IMR-90 (cell line): ENCODE results near the gene PMAIP1. TPM values are rescaled to one million over a fixed set of nuclear protein-coding genes. Genes with fewer than 3 reads are reported as not detected.

ENCODE experiments used
- ATAC-seq: fragments of 200-7000 bp; cut with Tn5 transposase; 2 replicates; pipeline ENCODE4 v1.9.1; 2020; ENCODE audit warnings: low read depth, mild to moderate bottlenecking, moderate library complexity
- BruUV-seq: library from RNA; stranded (reverse); fragments of 400-500 nt; replicated peaks from 2 replicates; lab custom pipeline; 2021; lab: Mats Ljungman, UMichigan
- CTCF ChIA-PET: fragments of 300-600 bp; formaldehyde crosslinking; extraction: SDS; loops from one replicate; lab custom pipeline; 2021; ENCODE audit warnings: antibody characterized with exemption; lab: Yijun Ruan, JAX
- POLR2A ChIA-PET: fragments of 300-600 bp; sonication (Branson Sonifier 250); formaldehyde crosslinking; loops from one replicate; lab custom pipeline; 2022; ENCODE audit warnings: antibody characterized with exemption; ENCODE audit not compliant: unreplicated experiment; lab: Charles Lee
- DNase-seq: peaks from one replicate; pipeline ENCODE4 v3.0.0; 2013
- H2AFZ ChIP-seq: replicated peaks from 2 replicates; pipeline ENCODE3; 2013; ENCODE audit warnings: low read length, mild to moderate bottlenecking; ENCODE audit not compliant: poor library complexity
- H2AK5ac ChIP-seq: 2 replicates; pipeline ENCODE4 v1.6.1; 2013; ENCODE audit warnings: low read depth, low read length, inconsistent platforms
- H2AK9ac ChIP-seq: replicated peaks from 2 replicates; pipeline ENCODE3; 2013; ENCODE audit warnings: mild to moderate bottlenecking, low read depth, low read length, moderate library complexity; ENCODE audit not compliant: poor library complexity
- H2BK120ac ChIP-seq: 2 replicates; pipeline ENCODE4 v1.6.1; 2013; ENCODE audit warnings: low read depth, low read length, inconsistent platforms
- H2BK15ac ChIP-seq: 3 replicates; pipeline ENCODE4 v1.6.1; 2013; ENCODE audit warnings: low read depth, low read length, inconsistent platforms
- H2BK20ac ChIP-seq: 2 replicates; pipeline ENCODE4 v1.6.1; 2013; ENCODE audit warnings: low read depth, mild to moderate bottlenecking, inconsistent platforms, low read length, moderate library complexity
- H2BK5ac ChIP-seq: 2 replicates; pipeline ENCODE4 v1.6.1; 2013; ENCODE audit warnings: mild to moderate bottlenecking, low read depth, low read length, inconsistent platforms; ENCODE audit not compliant: poor library complexity, severe bottlenecking
- H3K14ac ChIP-seq: replicated peaks from 2 replicates; pipeline ENCODE4 v1.6.1; 2013; ENCODE audit warnings: low read depth, low read length, inconsistent platforms
- H3K18ac ChIP-seq: 2 replicates; pipeline ENCODE4 v1.6.1; 2013; ENCODE audit warnings: low read depth, low read length, control low read depth
- H3K23ac ChIP-seq: 2 replicates; pipeline ENCODE4 v1.6.1; 2013; ENCODE audit warnings: low read depth, low read length, inconsistent platforms
- H3K27ac ChIP-seq: 2 replicates; pipeline ENCODE4 v1.5.1; 2013; ENCODE audit warnings: mild to moderate bottlenecking, control low read depth, low read length; ENCODE audit not compliant: insufficient read depth
- H3K27me3 ChIP-seq: 2 replicates; pipeline ENCODE4 v1.6.1; 2013; ENCODE audit warnings: low read length; ENCODE audit not compliant: control insufficient read depth, insufficient read depth
- H3K36me3 ChIP-seq: 2 replicates; pipeline ENCODE4 v1.6.1; 2013; ENCODE audit warnings: low read length, mixed read lengths; ENCODE audit not compliant: control insufficient read depth, insufficient read depth
- H3K4ac ChIP-seq: 2 replicates; pipeline ENCODE4 v1.6.1; 2013; ENCODE audit warnings: low read depth, low read length, inconsistent platforms
- H3K4me1 ChIP-seq: 2 replicates; pipeline ENCODE4 v1.6.1; 2013; ENCODE audit warnings: low read length, mixed read lengths; ENCODE audit not compliant: control insufficient read depth, insufficient read depth
- H3K4me2 ChIP-seq: 2 replicates; pipeline ENCODE4 v1.6.1; 2013; ENCODE audit warnings: low read depth, mild to moderate bottlenecking, control low read depth, low read length, moderate library complexity
- H3K4me3 ChIP-seq: 2 replicates; pipeline ENCODE4 v1.5.1; 2013; ENCODE audit warnings: low read depth, mild to moderate bottlenecking, control low read depth, low read length, moderate library complexity; ENCODE audit not compliant: insufficient read depth
- H3K56ac ChIP-seq: 2 replicates; pipeline ENCODE4 v1.6.1; 2013; ENCODE audit warnings: low read length, inconsistent platforms; ENCODE audit not compliant: insufficient read depth; ENCODE audit errors: extremely low read depth
- H3K79me1 ChIP-seq, 2 experiments: 2 replicates each; pipeline ENCODE4 v1.6.1; 2013; ENCODE audit warnings: low read length in 2 of 2, inconsistent platforms in 1 of 2, low read depth in 1 of 2
- H3K9ac ChIP-seq: 2 replicates; pipeline ENCODE4 v1.6.1; 2013; ENCODE audit warnings: low read depth, low read length, control low read depth
- H3K9me1 ChIP-seq: 2 replicates; pipeline ENCODE4 v1.6.1; 2013; ENCODE audit warnings: low read length, inconsistent platforms; ENCODE audit not compliant: insufficient read depth
- H3K9me3 ChIP-seq: 2 replicates; pipeline ENCODE4 v1.6.1; 2013; ENCODE audit warnings: low read length; ENCODE audit not compliant: control insufficient read depth, insufficient read depth
- H4K20me1 ChIP-seq: 2 replicates; pipeline ENCODE4 v1.6.1; 2013; ENCODE audit warnings: low read length, inconsistent platforms; ENCODE audit not compliant: insufficient read depth
- H4K5ac ChIP-seq: 2 replicates; pipeline ENCODE4 v1.6.1; 2013; ENCODE audit warnings: mild to moderate bottlenecking, low read depth, low read length, control low read depth
- H4K8ac ChIP-seq, 2 experiments: 2 replicates each; pipeline ENCODE4 v1.6.1; 2013; ENCODE audit warnings: low read depth in 2 of 2, low read length in 2 of 2, control low read depth in 1 of 2, inconsistent platforms in 1 of 2
- H4K91ac ChIP-seq: 2 replicates; pipeline ENCODE4 v1.6.1; 2013; ENCODE audit warnings: low read depth, low read length, inconsistent platforms; ENCODE audit not compliant: insufficient read depth
- CEBPB ChIP-seq: IDR thresholded peaks from 2 replicates; pipeline ENCODE4 v1.6.1; 2012; ENCODE audit warnings: low read depth, low read length, improper control_type of control experiment
- CHD1 ChIP-seq: IDR thresholded peaks from 2 replicates; pipeline ENCODE4 v1.6.1; 2012; ENCODE audit warnings: low read depth, low read length, improper control_type of control experiment
- WGBS, 2 experiments: methylation state at CpG; one replicate each; pipeline versions ENCODE4 v1.1.5 to v1.1.7; 2013; ENCODE audit warnings: missing lambda C conversion rate in 2 of 2; ENCODE audit not compliant: insufficient read length in 1 of 2; ENCODE audit errors: extremely low coverage in 2 of 2; 5-methylcytosine and 5-hydroxymethylcytosine counted together
- dilution Hi-C: fragments of 300-500 bp; cut with HindIII; formaldehyde crosslinking; loops from one replicate; pipeline ENCODE4 v1.14.3; 2018; ENCODE audit warnings: low sequenced_read_pairs; ENCODE audit not compliant: unreplicated experiment
- in situ Hi-C: fragments of 300-500 bp; cut with MboI; formaldehyde crosslinking; loops from 3 replicates; pipeline ENCODE4 v1.14.3; 2019; ENCODE audit warnings: low sequenced_read_pairs, inconsistent platforms, mixed read lengths
- intact Hi-C: fragments of 100-400 bp; cut with micrococcal nuclease; formaldehyde crosslinking; loops from 2 replicates; pipeline ENCODE4 v1.10.0; 2022
- polyA plus RNA-seq, 3 experiments: library from polyadenylated mRNA; depleted of rRNA; stranded (reverse); fragments of >200 nt; gene quantifications; 2 replicates each; pipeline ENCODE4 v1.2.3, GENCODE V29; 2012; ENCODE audit warnings: low replicate concordance in 1 of 3
- total RNA-seq: library from RNA; depleted of rRNA; stranded (reverse); fragments of >200 nt; gene quantifications from 2 replicates; pipeline ENCODE4 v1.2.3, GENCODE V29; 2012

Gene PMAIP1
- total and polyA plus RNA-seq, 2 of the 4 experiments (the other 2 are of a cell fraction) = 14.0 to 30.1 TPM

DNA sequence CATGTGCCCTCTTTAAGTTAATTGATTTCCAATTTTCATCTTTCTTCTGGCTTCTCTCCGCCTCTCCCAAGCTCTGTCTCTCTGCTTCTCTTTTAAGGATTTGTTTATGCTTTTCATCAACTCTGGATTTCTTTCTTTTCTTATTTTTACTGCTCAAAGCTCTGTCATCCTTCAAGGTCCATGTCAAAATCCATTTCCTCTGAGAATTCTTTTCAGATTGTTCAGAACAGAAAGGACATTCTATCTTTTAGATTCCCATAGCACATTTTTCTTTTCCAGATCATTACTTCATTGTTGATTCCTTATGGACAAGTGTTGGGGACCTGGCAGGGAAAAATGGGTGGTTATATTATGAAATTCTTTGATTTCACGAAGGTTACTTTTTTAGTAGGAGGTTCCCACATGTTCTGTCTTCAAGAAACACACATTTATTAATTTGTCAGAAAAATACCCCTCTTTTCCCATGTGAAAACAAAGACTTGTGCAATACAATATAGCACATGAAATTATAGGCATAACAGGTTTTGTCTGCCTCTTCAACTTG, 12.3 kb downstream of the PMAIP1 start:
- no peak overlapping the region for H3K23ac ChIP-seq

More for the DNA sequence above, 12.3 kb downstream of the PMAIP1 start:
- dilution Hi-C loops = no loop called here
- Histone ChIP-seq H4K20me1 (no peaks in the 10 kb centered on the region), H4K8ac (peak overlapping the region in 1 of 2 experiments; percentile 32; a peak in 2 of 4 replicates), H2AFZ (no peak overlapping the region), H3K14ac (peak overlapping the region; percentile 34; the same call in 1 of the 2 replicates), H2BK20ac (peak overlapping the region; percentile 94; the same call in 1 of the 2 replicates), H3K27me3 (no peaks in the 10 kb centered on the region), H2AK9ac (no peak overlapping the region), H2BK15ac (peak overlapping the region; percentile 84; the same call in 2 of the 3 replicates), H3K56ac (no peak overlapping the region), H3K9me3 (peaks cover 3% of the 10 kb centered on the region; the same call in 1 of the 2 replicates), H3K18ac (peak overlapping the region; percentile 86; the same call in 1 of the 2 replicates), H3K9me1 (peaks cover 9% of the 10 kb centered on the region), H4K91ac (peak overlapping the region; percentile 48; the same call in 1 of the 2 replicates), H2AK5ac (0 out of 2 replicates have a peak overlapping the region, but pooled peaks have one; percentile 76), H3K9ac (no peak overlapping the region), H2BK5ac (peak overlapping the region; percentile 88), H3K4ac (peak overlapping the region; percentile 74; the same call in 1 of the 2 replicates), H2BK120ac (peak overlapping the region; percentile 74; the same call in 1 of the 2 replicates), H3K4me3 (no peak overlapping the region), H3K79me1 (peaks cover 0 to 9% of the 10 kb centered on the region in 2 experiments; a peak in 1 of 4 replicates), H3K4me2 (no peak overlapping the region), H3K4me1 (peaks cover 23% of the 10 kb centered on the region), H3K36me3 (no peaks in the 10 kb centered on the region), H4K5ac (peak overlapping the region; percentile 25; the same call in 1 of the 2 replicates), H3K27ac (no peak overlapping the region)
- ATAC-seq = no peak
- ChIA-PET CTCF (no interaction called here), POLR2A (no interaction called here)
- DNase-seq = no peak
- BruUV-seq = no TSS peak
- intact Hi-C loops = loop anchor here (5.0 kb wide), 1 partner anchor 40 kb away; no protein-coding TSS in a partner anchor
- WGBS, 2 experiments = 100% methylated on average over 1 of the region's 2 CpGs; no CpG with 5 or more reads in 1 of the 2 experiments
- 0 out of 2 replicates have a peak, but pooled peaks have one; percentile 14 for TF ChIP-seq CEBPB
- no peak for TF ChIP-seq CHD1
- in situ Hi-C loops = no loop called here
